Measurements from ENCODE around the gene ARHGAP26.

The ARHGAP26 gene

DNA sequence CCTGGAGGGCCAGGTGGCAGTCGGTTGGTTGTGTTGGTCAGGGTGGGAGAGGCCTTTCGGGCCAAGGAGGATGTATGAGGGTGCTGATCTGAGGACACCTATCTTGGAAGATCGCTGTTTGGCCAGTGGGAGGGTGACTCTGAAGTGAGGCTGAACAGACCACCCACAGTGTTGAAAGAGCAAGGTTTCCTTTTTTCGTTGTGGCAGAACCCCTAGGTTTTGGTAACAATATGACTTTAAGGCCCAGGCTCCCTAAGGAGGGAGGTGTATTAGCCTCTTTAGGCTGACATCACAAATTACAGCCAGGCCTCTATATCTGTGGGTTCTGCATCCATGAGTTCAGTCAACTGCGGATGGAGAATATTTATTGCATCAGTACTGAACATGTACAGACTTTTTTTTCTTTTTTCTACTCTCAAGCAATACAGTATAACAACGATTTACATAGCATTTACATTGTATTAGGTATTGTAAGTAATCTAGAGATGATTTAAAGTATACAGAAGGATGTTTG is 86.1 kb downstream of the ARHGAP26 start:
- no peak for DNase-seq

DNA sequence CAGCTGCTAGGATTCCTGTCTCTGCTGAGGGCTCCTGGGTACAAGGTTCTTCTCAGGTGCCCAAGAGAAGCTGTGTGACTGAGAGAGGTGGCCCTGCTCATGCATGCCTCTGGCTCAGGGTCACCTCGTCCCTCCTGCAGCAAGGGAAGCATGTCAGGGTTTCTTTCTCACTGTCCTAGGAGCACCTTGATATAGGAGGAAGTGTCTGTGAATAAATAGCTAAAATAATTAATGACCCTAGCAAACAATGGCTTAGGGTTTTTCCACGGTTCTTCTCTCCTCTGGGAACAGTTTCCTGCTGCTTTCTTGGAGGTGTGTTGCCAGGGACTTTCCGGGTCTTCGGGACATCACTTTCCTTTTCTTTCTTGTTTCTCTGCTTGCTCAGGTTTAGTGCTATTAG is 87.2 kb downstream of the ARHGAP26 start:
- no peak for DNase-seq

DNA sequence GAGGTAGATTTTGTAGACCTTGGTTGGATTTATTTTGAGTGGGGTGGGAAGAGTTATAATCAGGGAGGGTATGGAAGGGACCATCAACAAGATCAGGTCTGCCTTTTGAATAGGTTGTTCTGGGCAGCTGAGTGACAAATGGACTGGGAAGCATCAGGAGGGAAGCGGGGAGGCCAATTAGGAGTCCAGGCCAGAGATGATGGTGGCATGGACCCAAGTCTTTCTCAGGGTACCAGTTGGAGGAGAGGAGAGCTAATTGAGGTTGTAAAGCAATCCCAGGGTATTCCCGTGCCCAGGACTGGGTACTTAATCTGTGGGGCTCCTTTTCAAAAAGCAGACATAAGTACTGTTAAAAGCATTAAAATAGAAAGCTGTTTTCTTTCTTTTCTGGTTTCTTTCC is 88.9 kb downstream of the ARHGAP26 start:
- no peak for DNase-seq

DNA sequence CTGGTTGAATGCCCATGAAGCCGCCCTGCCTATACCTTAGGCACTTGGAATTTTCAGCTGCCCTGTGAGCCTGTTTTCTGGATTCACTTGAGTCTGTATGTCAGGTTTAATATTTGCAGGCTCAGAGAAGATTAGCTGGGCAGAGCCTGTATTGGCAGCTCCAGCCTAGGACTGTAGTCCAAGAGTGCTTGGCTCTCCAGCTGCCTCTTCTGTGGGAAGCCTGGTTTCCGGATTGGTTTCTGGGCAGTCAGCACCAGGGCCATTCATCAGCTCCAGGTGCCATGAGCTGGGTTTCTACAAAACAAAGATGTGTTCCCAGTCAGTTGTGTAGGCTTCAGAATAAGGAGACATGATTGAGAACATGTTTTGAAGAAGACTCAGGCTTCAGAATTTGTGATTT is 90.1 kb downstream of the ARHGAP26 start:
- no peak for DNase-seq

DNA sequence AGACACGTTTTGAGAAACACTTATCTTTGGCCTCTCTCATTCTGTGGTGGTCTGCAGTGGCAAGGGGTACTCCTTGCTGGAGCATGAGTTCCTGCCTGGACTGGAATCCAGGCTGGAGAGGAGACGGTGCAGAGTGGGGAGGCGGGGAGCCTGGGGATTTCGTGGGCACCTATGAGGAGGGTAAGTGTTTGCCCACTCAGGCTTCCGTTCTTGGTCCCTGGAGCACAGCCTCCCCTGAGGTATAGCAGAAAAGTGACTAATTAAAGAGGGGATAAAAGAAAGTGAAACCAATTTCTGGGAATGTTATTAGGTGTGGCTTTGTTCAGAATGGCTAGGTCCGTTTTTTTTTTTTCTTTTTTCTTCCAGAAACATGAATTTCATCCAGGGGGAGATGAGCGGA is 90.8 kb downstream of the ARHGAP26 start:
- DNase-seq = no peak

DNA sequence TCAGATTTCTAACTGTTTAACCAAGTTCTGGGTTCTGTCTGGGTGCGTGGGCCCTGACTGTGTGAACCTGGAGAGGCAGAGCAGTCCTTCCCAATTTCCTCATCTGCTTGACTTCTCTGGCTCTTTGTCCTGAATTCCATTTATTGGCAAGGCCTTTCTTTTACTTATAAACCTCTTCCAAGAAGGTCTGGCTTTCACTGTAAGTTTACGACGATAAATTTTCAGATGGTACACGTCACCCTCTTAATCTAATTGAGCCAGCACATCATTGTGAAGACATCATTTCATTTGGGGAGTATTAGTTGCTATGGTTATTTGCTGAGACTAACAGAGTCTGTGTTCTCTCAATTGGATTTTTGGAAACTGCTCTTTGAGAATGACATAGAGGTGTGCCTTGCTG is 92.4 kb downstream of the ARHGAP26 start:
- DNase-seq = no peak

DNA sequence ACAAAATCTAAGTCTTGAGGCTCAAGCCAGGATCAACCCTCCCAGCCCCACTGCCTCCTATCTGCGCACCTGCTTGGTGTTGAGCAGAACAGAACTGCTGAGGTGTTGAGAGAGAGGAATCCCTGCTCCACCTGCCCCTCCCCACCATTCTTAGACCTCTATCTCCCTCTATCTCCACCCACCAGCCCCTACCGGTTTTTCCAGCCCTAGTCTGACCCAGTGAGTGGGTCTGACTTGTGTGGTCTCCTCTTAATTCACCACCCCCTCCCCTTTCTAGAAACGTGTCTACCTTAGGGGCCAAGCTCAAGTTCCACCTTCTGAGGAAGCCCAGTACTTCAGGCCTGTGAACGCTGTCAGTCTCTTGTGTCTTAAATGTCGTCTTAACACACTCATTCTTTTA is 93.7 kb downstream of the ARHGAP26 start:
- no peak for DNase-seq

DNA sequence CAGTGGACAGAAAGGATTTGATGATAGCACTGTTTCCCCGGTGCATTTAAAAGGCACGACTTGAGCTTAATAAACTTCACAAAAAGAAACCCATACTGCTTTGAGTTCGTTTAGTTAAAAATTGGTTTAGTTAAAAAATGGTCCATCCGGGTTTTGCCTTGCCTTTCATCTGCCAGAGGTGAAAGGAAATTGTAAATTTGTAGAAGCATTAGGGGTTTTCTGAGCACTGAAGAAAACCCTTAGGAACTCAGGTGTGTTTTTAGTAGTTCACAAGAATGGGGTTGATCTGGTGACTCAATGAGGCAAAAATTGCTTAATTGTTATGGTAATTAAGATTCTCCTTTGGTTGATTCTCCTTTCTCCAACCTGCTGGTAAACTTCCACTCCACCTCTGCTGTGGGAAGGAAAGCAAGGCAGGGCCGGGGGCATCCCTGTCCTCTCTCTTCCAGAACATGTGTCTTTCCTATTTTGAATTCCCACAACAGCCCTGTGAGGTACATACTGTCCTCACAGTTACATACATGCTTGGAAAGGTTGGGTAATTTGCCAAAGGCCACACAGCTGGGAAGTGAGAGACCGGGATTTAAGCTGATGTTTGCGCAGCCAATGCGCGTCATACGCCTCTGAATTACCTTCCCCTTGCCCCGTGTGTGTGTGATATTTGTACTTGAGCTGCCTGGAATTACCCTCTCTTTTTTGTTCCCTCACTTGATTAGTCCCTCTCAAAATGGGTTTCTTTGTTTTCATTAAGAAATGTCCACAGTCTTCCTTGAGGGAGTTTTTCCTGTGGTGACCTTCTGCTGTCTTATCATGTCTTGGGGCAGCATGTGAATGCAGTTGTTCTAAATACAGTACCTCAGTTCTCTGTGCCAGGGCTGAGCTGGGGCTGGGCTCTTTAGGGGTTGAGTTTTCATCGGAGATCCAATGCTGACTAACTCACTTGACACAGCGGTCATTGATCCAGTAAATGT is 94.4 kb downstream of the ARHGAP26 start:
- DNase-seq = no peak

DNA sequence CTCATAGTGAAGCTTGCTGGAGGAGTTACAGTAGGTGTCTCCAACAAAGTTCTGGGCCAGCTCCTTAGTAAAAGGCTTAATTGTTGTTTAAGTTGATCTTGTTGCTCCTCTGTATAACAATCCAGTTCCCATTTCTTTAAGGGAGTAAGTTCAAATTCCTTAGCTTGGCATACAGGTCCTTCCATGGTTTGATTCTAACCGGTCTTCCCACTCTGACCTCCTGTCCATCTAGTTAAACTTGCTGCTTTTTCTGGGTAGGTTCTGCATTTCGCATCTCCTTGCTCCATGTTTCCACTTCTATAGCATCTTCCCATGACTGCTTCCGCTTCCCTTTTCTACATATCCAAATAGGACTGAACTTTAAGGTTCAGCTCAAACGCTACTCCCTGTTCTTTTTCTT is 95.5 kb downstream of the ARHGAP26 start:
- no peak for DNase-seq

DNA sequence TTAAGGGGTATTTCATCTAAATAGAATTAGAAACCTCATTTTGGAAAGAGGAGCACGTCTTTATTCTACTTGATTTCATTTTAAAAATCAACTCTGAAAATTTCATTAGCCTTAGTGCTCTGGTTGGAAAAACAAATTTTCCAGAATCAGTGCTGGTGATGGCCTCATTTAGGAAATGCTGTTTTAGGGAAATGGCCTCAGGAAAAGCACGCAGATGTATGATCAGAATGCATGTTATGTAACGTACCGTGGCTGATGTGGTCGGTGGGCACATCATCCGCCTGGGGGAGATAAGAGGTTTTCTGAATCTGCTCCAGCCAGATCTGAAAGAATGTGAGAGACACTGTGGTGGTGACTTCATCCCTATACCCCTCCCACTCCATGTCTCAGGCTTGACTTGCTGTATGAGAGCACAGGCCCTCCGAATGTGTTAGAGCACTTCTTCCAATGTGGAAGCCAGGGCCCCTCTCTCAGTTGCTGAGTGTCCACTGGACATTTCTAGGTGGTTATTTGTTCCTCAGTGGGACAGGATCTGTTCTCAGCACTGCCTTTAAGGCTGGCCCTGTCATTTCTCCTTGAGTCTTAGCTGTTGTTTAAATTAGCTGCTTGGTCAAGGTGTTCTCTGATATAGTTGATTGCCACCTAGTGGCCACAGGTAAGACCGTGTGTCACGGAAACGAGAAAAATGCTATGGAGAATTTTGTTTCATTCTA is 96.5 kb downstream of the ARHGAP26 start:
- peak; percentile 31 for DNase-seq

DNA sequence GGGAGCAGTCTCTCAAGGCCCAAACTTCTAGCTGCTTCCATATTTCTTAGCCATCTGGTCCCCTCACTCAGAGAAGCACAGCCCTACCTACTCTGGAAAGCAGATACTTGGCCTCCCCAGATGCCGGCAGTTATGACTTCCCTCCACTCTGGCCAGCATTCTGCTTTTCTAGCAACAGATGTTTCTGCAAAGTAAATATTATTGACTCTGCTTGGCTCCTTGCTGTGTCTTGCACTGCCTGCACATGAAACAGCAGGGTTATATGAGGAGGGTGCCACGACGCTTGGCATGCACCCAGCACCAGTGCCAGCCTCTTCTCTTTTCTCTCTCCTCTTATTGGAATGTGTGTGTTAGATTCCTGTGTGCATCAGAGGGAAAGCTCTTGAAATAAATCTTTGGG is 99.7 kb downstream of the ARHGAP26 start:
- peak; percentile 95 for DNase-seq

DNA sequence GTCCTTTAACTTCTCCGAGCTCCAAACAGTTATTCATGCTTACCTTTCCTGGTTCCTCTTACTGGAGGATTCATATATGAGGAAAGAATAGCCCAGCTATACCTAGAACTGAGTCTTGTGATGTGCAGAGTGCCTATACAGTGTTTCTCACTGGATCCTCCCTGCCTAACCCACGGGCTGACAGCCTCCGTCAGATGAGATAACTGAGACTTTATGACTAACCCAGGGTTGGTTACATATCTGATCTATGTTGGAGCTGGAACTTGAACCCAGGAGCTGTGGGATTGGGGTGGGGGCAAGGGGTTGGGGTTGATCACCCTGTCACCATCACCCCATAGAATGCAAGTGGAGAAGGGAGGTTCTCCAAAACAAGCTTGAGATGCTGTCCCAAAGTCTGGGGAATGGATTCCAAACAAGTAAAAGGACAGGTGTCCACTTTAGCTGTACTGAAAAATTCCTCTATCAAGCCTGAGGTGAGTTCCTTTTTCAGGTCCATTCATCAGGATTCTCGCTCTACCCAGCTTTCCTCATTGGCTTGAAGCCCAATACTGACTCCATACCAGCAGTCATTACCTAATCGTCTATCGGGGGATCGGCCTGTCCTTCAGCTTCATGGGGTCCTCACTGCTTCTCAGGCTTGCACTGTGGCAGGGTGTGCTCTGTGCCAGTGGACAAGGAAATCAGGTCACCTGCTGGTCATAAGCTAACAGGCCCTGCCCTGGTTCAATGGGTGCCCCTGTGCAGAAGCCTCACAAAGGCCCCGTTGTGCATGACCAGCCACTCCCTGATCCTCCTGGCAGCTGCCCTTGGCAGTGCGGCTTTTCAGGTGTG is 100.6 kb downstream of the ARHGAP26 start:
- DNase-seq = no peak

DNA sequence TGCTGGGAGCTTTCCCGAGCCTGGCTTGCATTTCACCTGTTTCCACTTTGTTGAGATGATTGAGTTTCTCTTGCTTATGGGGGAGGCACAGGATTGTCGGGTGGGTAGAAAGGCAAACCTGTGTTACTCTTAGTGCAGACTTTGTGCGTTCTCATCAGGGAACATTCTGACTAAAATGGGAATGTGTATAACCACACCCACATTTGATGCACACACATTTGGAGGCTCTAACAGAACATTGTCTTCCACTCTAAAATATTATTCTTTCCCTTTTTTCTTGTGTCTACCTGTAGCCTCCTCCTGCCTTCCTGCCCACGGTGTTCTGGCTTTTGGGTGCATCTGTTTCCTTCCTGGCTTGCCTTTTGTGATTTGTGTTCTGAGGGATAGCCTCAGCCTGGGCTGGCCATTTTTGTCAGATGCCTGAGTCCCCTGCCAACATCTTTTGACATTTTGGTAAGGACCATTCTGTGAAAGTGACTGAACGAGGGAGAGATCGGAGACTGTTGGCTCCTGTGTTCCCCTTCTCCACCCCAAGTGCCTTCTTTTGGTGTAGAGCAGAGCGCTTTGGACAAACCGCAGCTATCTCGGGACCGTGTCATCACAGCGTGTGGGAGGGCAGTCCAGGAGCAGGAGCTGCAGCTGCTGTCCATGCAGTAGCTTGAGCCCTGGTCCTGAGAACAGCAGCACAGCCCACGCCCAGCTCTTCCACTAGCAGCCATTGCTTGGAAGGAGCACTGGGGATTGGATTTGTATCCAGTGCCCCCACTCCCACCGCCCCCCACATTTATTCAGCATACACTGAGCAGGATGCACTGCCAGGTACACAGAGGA is 101.4 kb downstream of the ARHGAP26 start:
- no peak for DNase-seq

DNA sequence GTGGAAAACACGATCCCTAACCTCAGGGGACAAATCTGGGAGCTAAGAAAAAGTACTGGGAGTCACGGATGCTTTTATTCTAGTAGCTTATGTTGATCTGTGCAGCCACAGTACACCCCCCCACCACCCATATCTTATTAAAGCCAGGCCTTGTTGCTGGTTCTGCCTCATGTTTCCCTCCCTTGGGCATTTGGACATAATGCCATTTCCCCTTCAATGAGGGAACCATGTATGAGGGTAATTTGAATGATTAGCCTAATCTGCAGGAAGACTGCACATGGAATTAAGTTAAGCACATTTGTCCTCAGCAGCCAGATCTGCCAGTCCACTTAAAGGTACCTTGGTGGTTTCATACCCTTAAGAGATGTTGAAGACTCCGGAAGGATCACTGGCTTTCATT is 102.0 kb downstream of the ARHGAP26 start:
- DNase-seq = no peak

DNA sequence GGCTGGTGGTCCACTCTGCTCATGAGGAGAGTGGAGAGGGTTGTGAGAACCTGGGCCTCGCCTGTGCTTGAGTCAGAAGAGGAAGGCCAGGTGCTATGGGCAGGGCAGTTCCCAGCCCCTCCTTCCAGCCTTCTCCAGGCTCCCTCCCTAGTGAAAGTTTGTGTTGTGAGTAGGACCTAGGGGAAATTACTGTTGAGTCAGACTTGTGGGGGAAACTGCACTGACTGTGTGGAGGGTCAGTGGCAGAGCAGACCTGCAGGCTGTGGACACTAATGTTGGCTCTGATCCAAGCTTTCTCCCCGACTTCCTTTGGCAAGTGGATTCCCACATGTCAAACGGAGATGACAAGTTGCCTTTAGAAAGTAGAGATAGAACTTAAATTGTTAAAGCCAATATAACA is 102.6 kb downstream of the ARHGAP26 start:
- no peak for DNase-seq

DNA sequence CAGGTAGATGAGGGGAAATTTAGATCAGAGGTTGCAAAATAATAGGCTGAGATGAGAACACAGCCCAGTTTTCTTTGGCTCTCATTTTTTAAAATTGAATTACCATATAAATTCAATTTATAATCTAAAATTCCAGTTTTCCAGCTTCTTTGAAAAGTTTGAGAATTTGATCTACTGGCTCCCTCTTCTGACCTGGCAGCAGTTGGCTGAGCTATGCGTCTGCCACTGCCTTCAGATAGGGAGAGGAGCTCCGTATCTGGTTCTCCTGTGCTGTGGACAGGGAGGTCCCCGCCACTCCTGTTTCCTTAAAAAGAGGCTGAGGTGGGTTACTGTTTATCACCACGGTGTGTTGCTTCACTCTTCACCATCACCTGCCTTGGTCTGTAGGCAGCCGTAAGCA is 103.7 kb downstream of the ARHGAP26 start:
- DNase-seq = no peak

DNA sequence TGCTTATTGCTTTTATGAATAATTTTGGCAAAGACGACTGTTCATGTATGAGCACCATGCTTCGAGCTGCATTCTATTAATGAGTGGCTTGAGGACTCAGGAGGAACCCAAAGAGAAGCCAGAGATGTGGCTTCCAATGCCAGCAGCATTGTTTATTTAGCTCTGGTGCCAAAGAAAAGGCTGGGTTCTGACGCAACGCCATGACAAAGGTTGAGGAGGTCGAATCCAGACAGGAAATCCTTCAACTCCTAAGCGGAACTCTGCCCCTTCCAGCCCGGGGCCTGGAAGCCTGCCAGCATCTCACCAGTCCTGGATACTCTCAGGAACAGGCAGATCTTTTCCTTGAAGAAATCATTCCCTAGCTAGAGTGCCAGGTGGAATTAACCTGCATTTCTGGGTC is 104.4 kb downstream of the ARHGAP26 start:
- no peak for DNase-seq

DNA sequence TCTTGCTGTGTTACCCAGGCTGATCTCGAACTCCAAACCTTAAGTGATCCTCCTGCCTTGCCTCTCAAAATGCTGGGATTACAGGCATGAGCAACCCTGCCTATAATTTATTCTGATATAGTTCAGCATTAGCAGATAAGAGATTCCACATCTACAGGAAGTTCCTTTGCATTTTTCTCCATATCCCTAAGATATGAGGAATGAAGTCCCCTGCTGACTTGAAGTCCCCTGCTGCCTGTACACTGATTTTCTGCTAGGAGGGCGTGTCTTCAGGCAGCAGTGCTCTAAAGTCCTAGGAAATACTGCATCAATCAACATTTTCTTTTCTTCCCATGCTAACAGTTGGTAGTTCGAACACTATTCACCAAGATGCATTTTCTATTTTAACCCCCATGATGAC is 105.8 kb downstream of the ARHGAP26 start:
- DNase-seq = no peak

DNA sequence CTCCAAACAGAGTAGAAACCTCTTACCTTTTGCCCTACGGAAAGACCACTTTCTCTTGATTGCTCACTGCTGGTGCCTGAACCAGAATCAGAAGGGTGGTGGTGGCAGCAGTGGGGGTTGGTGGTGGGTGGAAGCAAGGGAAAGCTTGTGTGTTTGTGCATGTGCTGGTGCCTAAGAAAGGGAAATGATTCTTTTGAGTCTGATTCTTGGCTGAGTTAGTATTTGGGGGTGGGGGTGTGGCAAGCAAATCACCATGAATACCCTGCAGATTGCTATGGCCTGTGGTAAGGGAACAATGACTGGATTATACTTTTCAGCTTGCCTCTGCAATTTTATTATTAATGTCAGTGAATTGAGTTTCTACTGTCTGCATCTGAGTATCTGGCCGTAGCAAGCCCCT is 106.6 kb downstream of the ARHGAP26 start:
- no peak for DNase-seq

DNA sequence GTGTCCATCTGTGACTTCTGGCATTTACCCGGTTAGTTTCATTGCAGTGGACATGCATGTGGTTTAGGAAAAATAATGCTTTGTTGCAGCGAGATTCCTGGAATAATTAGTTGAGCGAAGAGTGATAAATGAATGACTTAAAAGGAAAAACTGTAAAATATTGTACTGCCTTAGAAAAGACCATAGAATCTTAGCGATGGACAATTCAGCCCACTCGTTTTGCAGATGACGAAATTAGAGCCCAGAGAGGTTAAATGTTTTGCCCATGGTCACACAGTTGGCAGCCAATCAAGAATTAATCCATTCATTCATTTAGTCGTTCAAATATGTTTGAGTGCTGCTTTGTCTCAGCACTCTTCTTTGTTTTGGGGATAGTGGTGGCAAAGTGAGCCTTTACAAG is 107.9 kb downstream of the ARHGAP26 start:
- DNase-seq = no peak

DNA sequence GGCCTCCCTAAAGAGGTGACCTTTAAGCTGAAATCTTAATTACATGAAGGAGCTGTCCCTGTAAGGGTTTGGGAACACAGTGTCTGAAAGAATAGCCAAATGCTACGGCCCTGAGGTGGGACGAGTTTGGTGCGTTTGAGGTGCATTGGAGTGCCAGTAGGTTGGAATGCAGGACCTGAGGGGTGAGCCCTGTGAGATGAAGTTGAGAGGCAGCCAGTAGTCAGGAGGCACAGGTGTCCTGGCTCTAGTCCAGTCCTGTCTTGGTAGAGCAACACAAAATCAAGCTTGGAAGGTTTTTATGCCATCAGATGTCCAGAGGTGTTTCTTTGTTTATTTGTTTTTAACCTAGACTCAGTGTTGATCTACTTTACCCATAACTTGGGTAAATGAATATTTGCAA is 108.5 kb downstream of the ARHGAP26 start:
- no peak for DNase-seq

DNA sequence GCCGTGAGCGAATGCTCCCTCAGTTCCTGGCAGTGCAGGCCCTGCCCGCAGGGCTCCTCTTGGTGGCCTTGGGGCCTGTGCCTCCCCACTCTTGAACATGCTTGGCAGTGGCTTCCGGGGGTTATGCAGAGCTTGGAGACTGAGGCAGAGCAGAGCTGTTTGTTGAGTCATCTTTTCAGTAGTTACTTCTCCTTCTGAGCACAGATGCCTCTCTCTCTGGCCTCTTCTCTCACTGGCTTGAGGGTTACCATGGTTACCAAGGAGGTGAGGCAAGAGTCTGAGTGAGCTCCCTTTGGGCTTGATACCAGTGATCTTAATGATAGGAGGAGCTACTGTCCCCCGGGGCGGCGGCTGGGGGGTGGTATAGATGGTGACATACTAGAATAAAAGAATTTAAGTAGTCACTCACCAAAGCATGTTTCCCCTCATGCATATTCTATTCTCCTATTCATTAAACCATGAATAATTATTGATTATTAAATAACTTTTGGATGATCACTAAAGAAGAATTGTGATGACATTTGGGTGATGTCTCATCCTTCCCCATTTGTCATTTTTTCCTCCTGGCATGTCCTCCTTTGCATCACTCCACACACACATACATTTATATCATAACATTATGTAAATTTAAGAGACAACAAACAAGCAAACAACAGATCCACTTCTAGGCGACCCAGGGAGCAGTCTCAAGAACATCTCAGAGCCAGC is 111.1 kb downstream of the ARHGAP26 start:
- DNase-seq = no peak

All from NCI-H2171 treated with DMSO at 0.1 percent for 48 hours (cell line).